Testis (tissue), 5 donors: ENCODE data around the gene ERAL1. TPM values are rescaled to one million over a fixed set of nuclear protein-coding genes. Genes with fewer than 3 reads are reported as not detected.

Experiments
- DNase-seq: peaks from one replicate; pipeline ENCODE4 v3.0.0-alpha.2; 2019
- H3K27ac ChIP-seq, 2 donors: fragments of 200-600 bp; sonication (generic); one replicate each; pipeline ENCODE4 v1.5.1; 2019
- H3K27me3 ChIP-seq: fragments of 200-600 bp; sonication (generic); one replicate; pipeline ENCODE4 v1.5.1; 2019
- H3K36me3 ChIP-seq: fragments of 200-600 bp; sonication (generic); one replicate; pipeline ENCODE4 v1.5.1; 2017; ENCODE audit warnings: low read depth; ENCODE audit errors: missing control alignments
- H3K4me1 ChIP-seq: fragments of 200-600 bp; sonication (generic); one replicate; pipeline ENCODE4 v1.5.1; 2019
- H3K4me3 ChIP-seq, 2 donors: fragments of 200-600 bp; sonication (generic); one replicate each; pipeline ENCODE4 v1.5.1; 2017 to 2019
- H3K9me3 ChIP-seq: fragments of 200-600 bp; sonication (generic); one replicate; pipeline ENCODE4 v1.5.1; 2017
- CTCF ChIP-seq, 3 experiments: fragments of 450-650 bp in 2 of 3; fragments of 200-600 bp in 1 of 3; sonication (generic) in 1 of 3; IDR thresholded peaks; one replicate each; pipeline ENCODE4 v1.5.1; 2016 to 2019; ENCODE audit warnings: antibody characterized with exemption in 3 of 3, mild to moderate bottlenecking in 2 of 3, moderate library complexity in 1 of 3
- POLR2A ChIP-seq: fragments of 450-650 bp; IDR thresholded peaks from one replicate; pipeline ENCODE4 v1.6.1; 2017; ENCODE audit warnings: antibody characterized with exemption, mild to moderate bottlenecking, moderate library complexity
- WGBS, 2 donors: methylation state at CpG; one replicate each; pipeline ENCODE4 v1.1.5; 2018; 5-methylcytosine and 5-hydroxymethylcytosine counted together
- intact Hi-C: fragments of 100-400 bp; cut with DNase I; formaldehyde crosslinking; loops from one replicate; pipeline ENCODE4 v1.15.1; 2023; ENCODE audit warnings: low total_unique reads
- long read RNA-seq, 2 donors: transcript quantifications; one replicate each; lab custom pipeline, GENCODE V29; 2026
- polyA plus RNA-seq: library from polyadenylated mRNA; stranded (reverse); fragments of 350-450 nt; fragmentation: Illumina TruSeq; extraction: RNeasy Lipid Tissue Mini Kit (QIAGEN cat#74804); gene quantifications from one replicate; pipeline ENCODE4 v1.2.3, GENCODE V29; 2014; ENCODE audit warnings: low read depth, low replicate concordance; ENCODE audit not compliant: insufficient read depth
- total RNA-seq, 2 donors: library from RNA; depleted of rRNA; stranded (reverse); fragments of >200 nt; gene quantifications; one replicate each; pipeline ENCODE4 v1.2.3, GENCODE V29; 2016

The ERAL1 gene
- 10 to 100 TPM; 61.1 to 75.2 TPM for total RNA-seq
- polyA plus RNA-seq = 54.8 TPM
- long read RNA-seq, donor 1, transcript ERAL1-201 (10 exons, 1,925 nt) = major isoform, 19 of 106 reads
- long read RNA-seq, donor 1, partial matches to known transcripts = 83 of 106 reads
- long read RNA-seq, donor 1, other reads (novel, unspliced or antisense) = 0 of 106 reads
- long read RNA-seq, donor 2, transcript ERAL1-201 (10 exons, 1,925 nt) = major isoform, 11 of 12 reads
- long read RNA-seq, donor 2, partial matches to known transcripts = 0 of 12 reads
- long read RNA-seq, donor 2, other reads (novel, unspliced or antisense) = 0 of 12 reads

- Histone ChIP-seq H3K27ac (peak within 1 kb of the TSS; percentile 32 to 64), H3K36me3 (no peaks in the 10 kb centered on the region), H3K4me1 (peaks cover 5% of the 10 kb centered on the region), H3K27me3 (no peaks in the 10 kb centered on the region), H3K4me3 (peak within 1 kb of the TSS; percentile 70 to 73), H3K9me3 (no peaks in the 10 kb centered on the region)
- peak; percentile 94 for DNase-seq
- WGBS, 2 donors = 1% methylated on average over 28 to 42 of the region's 42 CpGs
- intact Hi-C loops = no loop called here
- no peak for TF ChIP-seq POLR2A
- TF ChIP-seq CTCF (IDR thresholded peaks at IDR 0.05) = peak in 1 of 3 experiments; percentile 1
Observed at GRCh38 chr17:28854457-28855335, at the start of gene ERAL1. Gene ERAL1, plus strand, starts transcription at chr17:28855016. Its CDS starts 19 bp downstream, at chr17:28855035.

GRCh38 chr17:28807925-28808634 is 46.7 kb upstream of the ERAL1 start:
- WGBS, 2 donors = 7 to 8% methylated on average over 2 of the region's 2 CpGs
- intact Hi-C loops = no loop called here

GRCh38 chr17:28810437-28810836 is 44.4 kb upstream of the ERAL1 start:
- H3K9me3 ChIP-seq = no peaks in the 10 kb centered on the region
- DNase-seq = no peak
- TF ChIP-seq CTCF (IDR thresholded peaks at IDR 0.05) = no peak
- TF ChIP-seq POLR2A = no peak
- intact Hi-C loops = no loop called here
- H3K27me3 ChIP-seq = no peaks in the 10 kb centered on the region
- no peak overlapping the region for H3K27ac ChIP-seq
- H3K36me3 ChIP-seq = no peaks in the 10 kb centered on the region
- peaks cover 31% of the 10 kb centered on the region for H3K4me1 ChIP-seq
- H3K4me3 ChIP-seq = no peak overlapping the region
- 79 to 80% methylated on average over 1 of the region's 1 CpG for WGBS, 2 donors

More at GRCh38 chr17:28807925-28808634, 46.7 kb upstream of the ERAL1 start:
- H3K4me1 ChIP-seq = peaks cover 31% of the 10 kb centered on the region
- no peaks in the 10 kb centered on the region for H3K36me3 ChIP-seq
- DNase-seq = no peak
- H3K4me3 ChIP-seq = no peak overlapping the region
- TF ChIP-seq CTCF (IDR thresholded peaks at IDR 0.05) = no peak
- no peak for TF ChIP-seq POLR2A
- H3K27me3 ChIP-seq = no peaks in the 10 kb centered on the region
- peak overlapping the region; percentile 39 to 68 for H3K27ac ChIP-seq
- no peaks in the 10 kb centered on the region for H3K9me3 ChIP-seq

- Histone ChIP-seq H3K27ac (peak overlapping the region in 1 of 2 donors; percentile 86), H3K27me3 (no peaks in the 10 kb centered on the region), H3K4me3 (peak overlapping the region; percentile 73 to 86), H3K36me3 (no peaks in the 10 kb centered on the region), H3K9me3 (no peaks in the 10 kb centered on the region), H3K4me1 (peaks cover 31% of the 10 kb centered on the region)
- intact Hi-C loops = no loop called here
- no peak for DNase-seq
- 4 to 7% methylated on average over 6 of the region's 6 CpGs for WGBS, 2 donors
- TF ChIP-seq POLR2A (no peak), CTCF (IDR thresholded peaks at IDR 0.05) (no peak)
Observed at GRCh38 chr17:28811651-28812090, 43.1 kb upstream of the ERAL1 start.
